ENCODE results near the gene DNAH6.

DNAH6 gene

GRCh38 chr2:84697895-84698294 lies 181.6 kb downstream of the DNAH6 start:
- no peak for DNase-seq (ENCODE audit: low read depth)

- DNase-seq (ENCODE audit: low read depth): no peak
Observed at GRCh38 chr2:84700006-84700405, 183.7 kb downstream of the DNAH6 start.

GRCh38 chr2:84701880-84702279 lies 185.6 kb downstream of the DNAH6 start:
- DNase-seq (ENCODE audit: low read depth): no peak

GRCh38 chr2:84702941-84703340 lies 186.6 kb downstream of the DNAH6 start:
- DNase-seq (ENCODE audit: low read depth): no peak

- no peak for DNase-seq (ENCODE audit: low read depth)
Observed at GRCh38 chr2:84703831-84704230, 187.5 kb downstream of the DNAH6 start.

- no peak for DNase-seq (ENCODE audit: low read depth)
Observed at GRCh38 chr2:84704505-84705244, 188.4 kb downstream of the DNAH6 start.

- DNase-seq (ENCODE audit: low read depth): no peak
Observed at GRCh38 chr2:84705858-84706257, 189.6 kb downstream of the DNAH6 start.

GRCh38 chr2:84708442-84708841 lies 192.1 kb downstream of the DNAH6 start:
- DNase-seq (ENCODE audit: low read depth): no peak

- DNase-seq (ENCODE audit: low read depth): no peak
Observed at GRCh38 chr2:84711651-84712050, 195.4 kb downstream of the DNAH6 start.

GRCh38 chr2:84713441-84713840 lies 197.1 kb downstream of the DNAH6 start:
- no peak for DNase-seq (ENCODE audit: low read depth)

GRCh38 chr2:84716564-84716963 lies 200.3 kb downstream of the DNAH6 start:
- no peak for DNase-seq (ENCODE audit: low read depth)

- DNase-seq (ENCODE audit: low read depth): no peak
Observed at GRCh38 chr2:84717302-84717701, 201.0 kb downstream of the DNAH6 start.

- no peak for DNase-seq (ENCODE audit: low read depth)
Observed at GRCh38 chr2:84719434-84719833, 203.1 kb downstream of the DNAH6 start.

GRCh38 chr2:84723831-84724230 lies 207.5 kb downstream of the DNAH6 start:
- no peak for DNase-seq (ENCODE audit: low read depth)

- no peak for DNase-seq (ENCODE audit: low read depth)
Observed at GRCh38 chr2:84725717-84726116, 209.4 kb downstream of the DNAH6 start.

GRCh38 chr2:84727315-84727714 lies 211.0 kb downstream of the DNAH6 start:
- DNase-seq (ENCODE audit: low read depth): no peak

GRCh38 chr2:84729224-84729623 lies 212.9 kb downstream of the DNAH6 start:
- DNase-seq (ENCODE audit: low read depth): no peak

GRCh38 chr2:84731185-84731584 lies 214.9 kb downstream of the DNAH6 start:
- no peak for DNase-seq (ENCODE audit: low read depth)

GRCh38 chr2:84732897-84733778 lies 216.8 kb downstream of the DNAH6 start:
- no peak for DNase-seq (ENCODE audit: low read depth)

- no peak for DNase-seq (ENCODE audit: low read depth)
Observed at GRCh38 chr2:84735389-84735788, 219.1 kb downstream of the DNAH6 start.

GRCh38 chr2:84741182-84741822 lies 225.0 kb downstream of the DNAH6 start:
- peak; percentile 8 for DNase-seq (ENCODE audit: low read depth)

- DNase-seq (ENCODE audit: low read depth): no peak
Observed at GRCh38 chr2:84748341-84748740, 232.0 kb downstream of the DNAH6 start.

- no peak for DNase-seq (ENCODE audit: low read depth)
Observed at GRCh38 chr2:84749442-84749841, 233.1 kb downstream of the DNAH6 start.

Data from stimulated activated CD8-positive, alpha-beta memory T cell treated with anti-CD3 and anti-CD28 coated beads, Interleukin-7, amount 100 ng/mL, for 24 hours (primary cell).